Mononuclear cell (primary cell): ENCODE data around the gene CFAP43. TPM values are rescaled to one million over a fixed set of nuclear protein-coding genes. Genes with fewer than 3 reads are reported as not detected.
A peak's percentile ranks its signal among the peaks of the same experiment; 100 is the strongest.

Experiments
- H3K27me3 ChIP-seq: 2 replicates; pipeline ENCODE4 v1.6.0; 2011; ENCODE audit warnings: low read length, control low read depth; ENCODE audit not compliant: insufficient read depth
- H3K4me1 ChIP-seq: 2 replicates; pipeline ENCODE4 v1.5.1; 2011; ENCODE audit warnings: mild to moderate bottlenecking, low read length, control low read depth; ENCODE audit not compliant: insufficient read depth
- H3K4me3 ChIP-seq: 2 replicates; pipeline ENCODE4 v1.5.1; 2011; ENCODE audit warnings: mild to moderate bottlenecking, low read length, moderate library complexity
- H3K9me3 ChIP-seq: 2 replicates; pipeline ENCODE4 v1.5.1; 2011; ENCODE audit warnings: low read depth, mild to moderate bottlenecking, control low read depth, low read length
- total RNA-seq: library from RNA; depleted of rRNA; stranded (reverse); fragments of >200 nt; gene quantifications from one replicate; pipeline ENCODE4 v1.2.3, GENCODE V29; 2012

Gene CFAP43
- total RNA-seq, 1 donor: 0.10 TPM

GRCh38 chr10:104150139-104150538 lies 82.0 kb downstream of the CFAP43 start:
- H3K9me3 ChIP-seq: peaks cover 10% of the 10 kb centered on the region
- no peaks in the 10 kb centered on the region for H3K4me1 ChIP-seq
- no peaks in the 10 kb centered on the region for H3K27me3 ChIP-seq
- H3K4me3 ChIP-seq: no peak overlapping the region

GRCh38 chr10:104146882-104147281 lies 85.3 kb downstream of the CFAP43 start:
- Histone ChIP-seq H3K27me3 (no peaks in the 10 kb centered on the region), H3K4me1 (no peaks in the 10 kb centered on the region), H3K4me3 (no peak overlapping the region), H3K9me3 (peaks cover under 1% of the 10 kb centered on the region)

GRCh38 chr10:104144931-104145330 lies 87.2 kb downstream of the CFAP43 start:
- Histone ChIP-seq H3K27me3 (no peaks in the 10 kb centered on the region), H3K9me3 (no peaks in the 10 kb centered on the region), H3K4me1 (no peaks in the 10 kb centered on the region), H3K4me3 (no peak overlapping the region)

GRCh38 chr10:104143829-104144228 lies 88.3 kb downstream of the CFAP43 start:
- Histone ChIP-seq H3K4me1 (no peaks in the 10 kb centered on the region), H3K4me3 (no peak overlapping the region), H3K9me3 (no peaks in the 10 kb centered on the region), H3K27me3 (no peaks in the 10 kb centered on the region)

- Histone ChIP-seq H3K27me3 (no peaks in the 10 kb centered on the region), H3K9me3 (no peaks in the 10 kb centered on the region), H3K4me3 (no peak overlapping the region), H3K4me1 (no peaks in the 10 kb centered on the region)
Observed at GRCh38 chr10:104142081-104142480, 90.1 kb downstream of the CFAP43 start.

GRCh38 chr10:104139221-104139620 lies 92.9 kb downstream of the CFAP43 start:
- Histone ChIP-seq H3K9me3 (no peaks in the 10 kb centered on the region), H3K27me3 (no peaks in the 10 kb centered on the region), H3K4me3 (no peak overlapping the region), H3K4me1 (no peaks in the 10 kb centered on the region)

GRCh38 chr10:104138131-104138530 lies 94.0 kb downstream of the CFAP43 start:
- H3K4me3 ChIP-seq: no peak overlapping the region
- H3K4me1 ChIP-seq: no peaks in the 10 kb centered on the region
- no peaks in the 10 kb centered on the region for H3K9me3 ChIP-seq
- no peaks in the 10 kb centered on the region for H3K27me3 ChIP-seq

GRCh38 chr10:104130041-104130440 lies 102.1 kb downstream of the CFAP43 start:
- no peaks in the 10 kb centered on the region for H3K9me3 ChIP-seq
- H3K4me3 ChIP-seq: no peak overlapping the region

GRCh38 chr10:104128214-104128613 lies 104.0 kb downstream of the CFAP43 start:
- Histone ChIP-seq H3K27me3 (no peaks in the 10 kb centered on the region), H3K4me1 (no peaks in the 10 kb centered on the region), H3K4me3 (no peak overlapping the region), H3K9me3 (no peaks in the 10 kb centered on the region)

More at GRCh38 chr10:104130041-104130440, 102.1 kb downstream of the CFAP43 start:
- Histone ChIP-seq H3K4me1 (no peaks in the 10 kb centered on the region), H3K27me3 (no peaks in the 10 kb centered on the region)

GRCh38 chr10:104127411-104127810 lies 104.8 kb downstream of the CFAP43 start:
- no peaks in the 10 kb centered on the region for H3K9me3 ChIP-seq
- peaks cover 5% of the 10 kb centered on the region for H3K4me1 ChIP-seq
- no peak overlapping the region for H3K4me3 ChIP-seq
- no peaks in the 10 kb centered on the region for H3K27me3 ChIP-seq

GRCh38 chr10:104123397-104123796 lies 108.8 kb downstream of the CFAP43 start:
- Histone ChIP-seq H3K4me3 (no peak overlapping the region), H3K4me1 (peaks cover 18% of the 10 kb centered on the region), H3K27me3 (no peaks in the 10 kb centered on the region), H3K9me3 (no peaks in the 10 kb centered on the region)

- H3K9me3 ChIP-seq: no peaks in the 10 kb centered on the region
- H3K4me1 ChIP-seq: peaks cover 18% of the 10 kb centered on the region
- H3K4me3 ChIP-seq: peak overlapping the region; percentile 95
- no peaks in the 10 kb centered on the region for H3K27me3 ChIP-seq
Observed at GRCh38 chr10:104122225-104123107, 109.7 kb downstream of the CFAP43 start.

GRCh38 chr10:104121485-104122224 lies 110.5 kb downstream of the CFAP43 start, which contains the start of gene SFR1:
Gene SFR1, plus strand, starts transcription at chr10:104122171. Its CDS starts 13 bp downstream, at chr10:104122184.
- H3K27me3 ChIP-seq: no peaks in the 10 kb centered on the region
- no peaks in the 10 kb centered on the region for H3K9me3 ChIP-seq
- H3K4me1 ChIP-seq: peaks cover 18% of the 10 kb centered on the region
- H3K4me3 ChIP-seq: peak within 1 kb of the TSS; percentile 95

GRCh38 chr10:104120903-104121484 lies 111.2 kb downstream of the CFAP43 start:
- H3K4me1 ChIP-seq: peaks cover 18% of the 10 kb centered on the region
- no peaks in the 10 kb centered on the region for H3K9me3 ChIP-seq
- peak overlapping the region; percentile 84 for H3K4me3 ChIP-seq
- no peaks in the 10 kb centered on the region for H3K27me3 ChIP-seq

- Histone ChIP-seq H3K4me3 (peak overlapping the region; percentile 84), H3K4me1 (peaks cover 18% of the 10 kb centered on the region), H3K9me3 (no peaks in the 10 kb centered on the region), H3K27me3 (no peaks in the 10 kb centered on the region)
Observed at GRCh38 chr10:104120512-104120902, 111.7 kb downstream of the CFAP43 start.
